ENCODE measurements around the gene KLC3. TPM values are rescaled to one million over a fixed set of nuclear protein-coding genes. Genes with fewer than 3 reads are reported as not detected.

The KLC3 gene
- total and polyA plus RNA-seq, 2 of the 8 experiments (the other 6 are each of a cell fraction or from before 2014, with no cell fraction given) = 1.3 to 2.8 TPM

DNA sequence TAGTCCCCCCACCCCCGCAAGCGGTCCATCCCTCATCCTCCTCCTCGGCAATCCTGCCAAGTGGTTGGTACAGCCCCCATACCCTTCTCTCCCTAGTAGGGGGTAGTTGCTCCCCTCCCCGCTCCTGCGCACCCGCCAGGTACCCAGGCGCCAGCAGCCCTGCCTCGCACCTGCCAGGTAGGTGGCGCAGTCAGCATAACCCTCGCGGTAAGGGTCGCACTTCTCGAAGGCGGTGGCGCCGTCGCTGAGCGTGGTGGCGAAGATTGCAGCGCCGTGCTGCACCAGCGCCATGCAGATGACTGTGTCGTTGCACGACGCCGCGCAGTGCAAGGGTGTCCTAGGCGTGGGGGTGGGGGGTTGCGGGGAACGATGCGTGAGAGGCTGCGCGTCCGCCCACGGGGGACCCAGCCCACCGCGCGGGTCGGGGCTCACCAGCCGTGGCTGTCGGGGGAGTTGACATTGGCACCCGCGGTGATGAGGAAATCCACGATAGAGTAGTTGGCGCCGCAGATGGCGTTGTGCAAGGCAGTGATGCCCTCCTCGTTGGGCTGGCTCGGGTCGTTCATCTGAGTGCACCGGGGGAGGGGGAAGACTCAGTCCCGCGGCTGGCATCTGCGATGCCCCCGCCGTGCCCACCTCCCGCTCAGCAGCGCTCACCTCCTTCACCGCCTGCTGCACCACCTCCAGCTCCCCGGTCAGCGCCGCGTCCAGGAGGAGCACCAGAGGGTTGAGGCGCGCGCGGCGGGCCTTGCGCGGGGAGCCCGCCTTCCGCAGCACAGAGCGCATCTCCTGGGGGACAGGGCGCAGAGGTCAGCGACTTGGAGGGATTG, 45.1 kb downstream of the KLC3 start (continued):
- TF ChIP-seq, protein P1, sequence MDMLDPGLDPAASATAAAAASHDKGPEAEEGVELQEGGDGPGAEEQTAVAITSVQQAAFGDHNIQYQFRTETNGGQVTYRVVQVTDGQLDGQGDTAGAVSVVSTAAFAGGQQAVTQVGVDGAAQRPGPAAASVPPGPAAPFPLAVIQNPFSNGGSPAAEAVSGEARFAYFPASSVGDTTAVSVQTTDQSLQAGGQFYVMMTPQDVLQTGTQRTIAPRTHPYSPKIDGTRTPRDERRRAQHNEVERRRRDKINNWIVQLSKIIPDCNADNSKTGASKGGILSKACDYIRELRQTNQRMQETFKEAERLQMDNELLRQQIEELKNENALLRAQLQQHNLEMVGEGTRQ (IDR thresholded peaks at IDR 0.05; ENCODE audit: low read length) = no peak
- TF ChIP-seq BACH1 (IDR thresholded peaks at IDR 0.05; ENCODE audit: low read length) (no peak), CHD1 (IDR thresholded peaks at IDR 0.05; ENCODE audit: low read depth, low read length) (no peak), CTBP2 (IDR thresholded peaks at IDR 0.05; ENCODE audit: borderline replicate concordance, insufficient read depth, insufficient read length, low read length) (no peak), GABPA (IDR thresholded peaks at IDR 0.05; ENCODE audit: borderline replicate concordance, insufficient read depth, low read length) (no peak), EZH2 (IDR thresholded peaks at IDR 0.05; ENCODE audit: low read depth, low read length, severe bottlenecking) (peak; percentile 47)
- TF ChIP-seq, protein P2, sequence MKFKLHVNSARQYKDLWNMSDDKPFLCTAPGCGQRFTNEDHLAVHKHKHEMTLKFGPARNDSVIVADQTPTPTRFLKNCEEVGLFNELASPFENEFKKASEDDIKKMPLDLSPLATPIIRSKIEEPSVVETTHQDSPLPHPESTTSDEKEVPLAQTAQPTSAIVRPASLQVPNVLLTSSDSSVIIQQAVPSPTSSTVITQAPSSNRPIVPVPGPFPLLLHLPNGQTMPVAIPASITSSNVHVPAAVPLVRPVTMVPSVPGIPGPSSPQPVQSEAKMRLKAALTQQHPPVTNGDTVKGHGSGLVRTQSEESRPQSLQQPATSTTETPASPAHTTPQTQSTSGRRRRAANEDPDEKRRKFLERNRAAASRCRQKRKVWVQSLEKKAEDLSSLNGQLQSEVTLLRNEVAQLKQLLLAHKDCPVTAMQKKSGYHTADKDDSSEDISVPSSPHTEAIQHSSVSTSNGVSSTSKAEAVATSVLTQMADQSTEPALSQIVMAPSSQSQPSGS (IDR thresholded peaks at IDR 0.05; ENCODE audit: low read length) = no peak

Data from H1 (cell line).